Loucy (cell line): ENCODE data around the gene CTBP2.

ENCODE experiments used
- EZH2phosphoT487 ChIP-seq: fragments of 200-600 bp; IDR thresholded peaks from 2 replicates; pipeline ENCODE4 v1.6.1; 2018; ENCODE audit warnings: antibody characterized with exemption, mild to moderate bottlenecking, moderate library complexity, borderline replicate concordance
- TF ChIP-seq, protein P1 (sequence below): fragments of 200-600 bp; sonication (generic); conservative IDR thresholded peaks from 2 replicates; pipeline ENCODE4 v1.5.1; 2014; ENCODE audit warnings: mild to moderate bottlenecking, antibody characterized with exemption, low read length

DNA sequence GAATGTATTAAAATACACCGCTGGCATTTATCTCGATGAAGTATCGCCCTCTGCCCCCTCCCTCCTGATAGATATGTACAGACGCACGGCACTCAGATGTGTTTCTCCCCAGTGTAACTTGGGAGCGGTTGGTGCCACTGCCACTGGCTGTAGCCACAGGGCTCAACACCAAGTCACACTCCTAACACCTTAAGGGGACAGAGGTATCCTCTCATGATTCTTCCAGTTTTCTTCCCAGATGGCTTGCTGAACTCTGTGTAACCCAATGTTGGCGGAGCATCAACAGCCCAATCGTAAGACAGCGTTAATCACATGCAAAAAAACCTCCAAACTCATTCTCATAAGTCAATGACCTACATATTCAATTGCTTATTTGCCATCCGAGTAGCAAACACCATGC, 35.5 kb downstream of the CTBP2 start:
- TF ChIP-seq, protein P1, sequence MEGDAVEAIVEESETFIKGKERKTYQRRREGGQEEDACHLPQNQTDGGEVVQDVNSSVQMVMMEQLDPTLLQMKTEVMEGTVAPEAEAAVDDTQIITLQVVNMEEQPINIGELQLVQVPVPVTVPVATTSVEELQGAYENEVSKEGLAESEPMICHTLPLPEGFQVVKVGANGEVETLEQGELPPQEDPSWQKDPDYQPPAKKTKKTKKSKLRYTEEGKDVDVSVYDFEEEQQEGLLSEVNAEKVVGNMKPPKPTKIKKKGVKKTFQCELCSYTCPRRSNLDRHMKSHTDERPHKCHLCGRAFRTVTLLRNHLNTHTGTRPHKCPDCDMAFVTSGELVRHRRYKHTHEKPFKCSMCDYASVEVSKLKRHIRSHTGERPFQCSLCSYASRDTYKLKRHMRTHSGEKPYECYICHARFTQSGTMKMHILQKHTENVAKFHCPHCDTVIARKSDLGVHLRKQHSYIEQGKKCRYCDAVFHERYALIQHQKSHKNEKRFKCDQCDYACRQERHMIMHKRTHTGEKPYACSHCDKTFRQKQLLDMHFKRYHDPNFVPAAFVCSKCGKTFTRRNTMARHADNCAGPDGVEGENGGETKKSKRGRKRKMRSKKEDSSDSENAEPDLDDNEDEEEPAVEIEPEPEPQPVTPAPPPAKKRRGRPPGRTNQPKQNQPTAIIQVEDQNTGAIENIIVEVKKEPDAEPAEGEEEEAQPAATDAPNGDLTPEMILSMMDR = no peak
- no peak for TF ChIP-seq EZH2phosphoT487
